ENCODE data around the gene RPL13. TPM values are rescaled to one million over a fixed set of nuclear protein-coding genes. Genes with fewer than 3 reads are reported as not detected.

The RPL13 gene
- total and polyA plus RNA-seq, 9 of the 15 experiments (the other 6 are each of a cell fraction or from before 2014, with no cell fraction given), result 227 to 6,042 (median 1,633) TPM

DNA sequence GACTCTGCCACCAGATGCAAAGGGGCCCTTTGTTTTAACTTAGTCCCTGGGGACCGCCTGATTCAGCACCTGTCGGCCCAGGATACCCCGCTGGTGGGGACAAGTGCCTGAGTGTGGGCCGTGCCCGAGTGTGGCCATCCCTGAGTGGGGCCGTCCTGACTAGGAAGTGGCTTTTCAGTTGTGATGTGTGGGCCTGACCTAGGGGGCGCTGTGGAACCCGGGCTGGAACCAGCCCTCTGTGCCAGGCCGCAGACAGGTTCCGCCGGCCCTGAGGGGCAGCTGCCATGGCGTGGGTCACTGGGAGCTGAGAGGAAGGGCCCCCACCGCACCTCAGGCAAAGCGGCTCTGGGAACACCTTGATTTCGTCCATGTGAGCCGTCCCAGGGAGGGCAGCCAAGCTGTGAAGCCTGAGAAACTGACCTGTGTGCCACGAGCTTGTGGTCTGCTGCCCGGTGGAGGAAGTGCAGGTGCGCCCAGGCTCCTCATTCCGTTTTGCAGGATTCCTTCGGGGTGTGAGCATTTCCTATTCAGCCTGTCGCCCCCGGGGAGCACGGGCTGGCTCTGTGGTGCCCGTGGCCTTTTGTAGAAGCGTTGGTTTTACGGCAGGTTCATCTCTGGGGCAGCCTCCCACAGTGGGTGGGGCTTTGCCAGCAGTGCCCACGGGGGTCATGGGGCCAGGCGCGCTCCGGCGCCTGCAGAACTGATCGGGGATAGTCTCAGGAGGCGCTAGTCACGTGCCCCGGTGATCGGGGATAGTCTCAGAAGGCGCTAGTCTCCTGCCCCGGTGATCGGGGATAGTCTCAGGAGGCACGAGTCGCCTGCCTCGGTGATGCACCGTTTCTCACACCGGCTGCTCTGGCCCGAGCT lies 5.3 kb downstream of the RPL13 start (continued):
- TF ChIP-seq, protein P1, sequence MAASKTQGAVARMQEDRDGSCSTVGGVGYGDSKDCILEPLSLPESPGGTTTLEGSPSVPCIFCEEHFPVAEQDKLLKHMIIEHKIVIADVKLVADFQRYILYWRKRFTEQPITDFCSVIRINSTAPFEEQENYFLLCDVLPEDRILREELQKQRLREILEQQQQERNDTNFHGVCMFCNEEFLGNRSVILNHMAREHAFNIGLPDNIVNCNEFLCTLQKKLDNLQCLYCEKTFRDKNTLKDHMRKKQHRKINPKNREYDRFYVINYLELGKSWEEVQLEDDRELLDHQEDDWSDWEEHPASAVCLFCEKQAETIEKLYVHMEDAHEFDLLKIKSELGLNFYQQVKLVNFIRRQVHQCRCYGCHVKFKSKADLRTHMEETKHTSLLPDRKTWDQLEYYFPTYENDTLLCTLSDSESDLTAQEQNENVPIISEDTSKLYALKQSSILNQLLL (CRISPR knock-in tag; IDR thresholded peaks at IDR 0.05; ENCODE audit: borderline replicate concordance), result no peak
- TF ChIP-seq RBM34 (IDR thresholded peaks at IDR 0.05; ENCODE audit: borderline replicate concordance, insufficient read depth, low read length) (no peak), HOXB6 (CRISPR knock-in tag; IDR thresholded peaks at IDR 0.05; ENCODE audit: borderline replicate concordance) (no peak), GTF2E2 (tag; IDR thresholded peaks at IDR 0.05) (no peak), JUND (IDR thresholded peaks at IDR 0.05; ENCODE audit: borderline replicate concordance, low read depth, low read length) (no peak), JUND (tag; IDR thresholded peaks at IDR 0.05; ENCODE audit: borderline replicate concordance, low read depth, low read length) (no peak), ZNF224 (CRISPR knock-in tag; IDR thresholded peaks at IDR 0.05) (no peak), SMARCC2 (IDR thresholded peaks at IDR 0.05; ENCODE audit: low read depth) (no peak), TCFL5 (CRISPR knock-in tag; conservative IDR thresholded peaks at IDR 0.05) (no peak), POLR2B (IDR thresholded peaks at IDR 0.05; ENCODE audit: low read depth, partially characterized antibody) (peak; percentile 37), SAFB2 (IDR thresholded peaks at IDR 0.05; ENCODE audit: borderline replicate concordance, low read depth, low read length, severe bottlenecking) (no peak), FUS (optimal IDR thresholded peaks at IDR 0.05; ENCODE audit: low read depth, low read length) (no peak), BHLHE40 (IDR thresholded peaks at IDR 0.05; ENCODE audit: low read length) (peak; percentile 94), HNRNPUL1 (IDR thresholded peaks at IDR 0.05; ENCODE audit: low read length) (0 out of 2 replicates have a peak, but pooled peaks have one; percentile 62)
- TF ChIP-seq, protein P2, sequence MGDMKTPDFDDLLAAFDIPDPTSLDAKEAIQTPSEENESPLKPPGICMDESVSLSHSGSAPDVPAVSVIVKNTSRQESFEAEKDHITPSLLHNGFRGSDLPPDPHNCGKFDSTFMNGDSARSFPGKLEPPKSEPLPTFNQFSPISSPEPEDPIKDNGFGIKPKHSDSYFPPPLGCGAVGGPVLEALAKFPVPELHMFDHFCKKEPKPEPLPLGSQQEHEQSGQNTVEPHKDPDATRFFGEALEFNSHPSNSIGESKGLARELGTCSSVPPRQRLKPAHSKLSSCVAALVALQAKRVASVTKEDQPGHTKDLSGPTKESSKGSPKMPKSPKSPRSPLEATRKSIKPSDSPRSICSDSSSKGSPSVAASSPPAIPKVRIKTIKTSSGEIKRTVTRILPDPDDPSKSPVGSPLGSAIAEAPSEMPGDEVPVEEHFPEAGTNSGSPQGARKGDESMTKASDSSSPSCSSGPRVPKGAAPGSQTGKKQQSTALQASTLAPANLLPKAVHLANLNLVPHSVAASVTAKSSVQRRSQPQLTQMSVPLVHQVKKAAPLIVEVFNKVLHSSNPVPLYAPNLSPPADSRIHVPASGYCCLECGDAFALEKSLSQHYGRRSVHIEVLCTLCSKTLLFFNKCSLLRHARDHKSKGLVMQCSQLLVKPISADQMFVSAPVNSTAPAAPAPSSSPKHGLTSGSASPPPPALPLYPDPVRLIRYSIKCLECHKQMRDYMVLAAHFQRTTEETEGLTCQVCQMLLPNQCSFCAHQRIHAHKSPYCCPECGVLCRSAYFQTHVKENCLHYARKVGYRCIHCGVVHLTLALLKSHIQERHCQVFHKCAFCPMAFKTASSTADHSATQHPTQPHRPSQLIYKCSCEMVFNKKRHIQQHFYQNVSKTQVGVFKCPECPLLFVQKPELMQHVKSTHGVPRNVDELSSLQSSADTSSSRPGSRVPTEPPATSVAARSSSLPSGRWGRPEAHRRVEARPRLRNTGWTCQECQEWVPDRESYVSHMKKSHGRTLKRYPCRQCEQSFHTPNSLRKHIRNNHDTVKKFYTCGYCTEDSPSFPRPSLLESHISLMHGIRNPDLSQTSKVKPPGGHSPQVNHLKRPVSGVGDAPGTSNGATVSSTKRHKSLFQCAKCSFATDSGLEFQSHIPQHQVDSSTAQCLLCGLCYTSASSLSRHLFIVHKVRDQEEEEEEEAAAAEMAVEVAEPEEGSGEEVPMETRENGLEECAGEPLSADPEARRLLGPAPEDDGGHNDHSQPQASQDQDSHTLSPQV (IDR thresholded peaks at IDR 0.05), result no peak
- TF ChIP-seq, protein P3, sequence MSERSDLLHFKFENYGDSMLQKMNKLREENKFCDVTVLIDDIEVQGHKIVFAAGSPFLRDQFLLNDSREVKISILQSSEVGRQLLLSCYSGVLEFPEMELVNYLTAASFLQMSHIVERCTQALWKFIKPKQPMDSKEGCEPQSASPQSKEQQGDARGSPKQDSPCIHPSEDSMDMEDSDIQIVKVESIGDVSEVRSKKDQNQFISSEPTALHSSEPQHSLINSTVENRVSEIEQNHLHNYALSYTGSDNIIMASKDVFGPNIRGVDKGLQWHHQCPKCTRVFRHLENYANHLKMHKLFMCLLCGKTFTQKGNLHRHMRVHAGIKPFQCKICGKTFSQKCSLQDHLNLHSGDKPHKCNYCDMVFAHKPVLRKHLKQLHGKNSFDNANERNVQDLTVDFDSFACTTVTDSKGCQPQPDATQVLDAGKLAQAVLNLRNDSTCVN (CRISPR knock-in tag; IDR thresholded peaks at IDR 0.05), result no peak
- TF ChIP-seq, protein P4, sequence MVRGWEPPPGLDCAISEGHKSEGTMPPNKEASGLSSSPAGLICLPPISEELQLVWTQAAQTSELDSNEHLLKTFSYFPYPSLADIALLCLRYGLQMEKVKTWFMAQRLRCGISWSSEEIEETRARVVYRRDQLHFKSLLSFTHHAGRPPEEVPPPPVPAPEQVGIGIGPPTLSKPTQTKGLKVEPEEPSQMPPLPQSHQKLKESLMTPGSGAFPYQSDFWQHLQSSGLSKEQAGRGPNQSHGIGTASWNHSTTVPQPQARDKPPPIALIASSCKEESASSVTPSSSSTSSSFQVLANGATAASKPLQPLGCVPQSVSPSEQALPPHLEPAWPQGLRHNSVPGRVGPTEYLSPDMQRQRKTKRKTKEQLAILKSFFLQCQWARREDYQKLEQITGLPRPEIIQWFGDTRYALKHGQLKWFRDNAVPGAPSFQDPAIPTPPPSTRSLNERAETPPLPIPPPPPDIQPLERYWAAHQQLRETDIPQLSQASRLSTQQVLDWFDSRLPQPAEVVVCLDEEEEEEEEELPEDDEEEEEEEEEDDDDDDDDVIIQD (CRISPR knock-in tag; IDR thresholded peaks at IDR 0.05), result no peak
